DND-41 (cell line): ENCODE results near the gene TAS2R60.
"Not testable (repeated sequence)": the region's sequence is repeated elsewhere in the genome, so short reads cannot be mapped to it uniquely, and the experiment has no call there.

Source experiments
- CTCF ChIP-seq: IDR thresholded peaks from 2 replicates; pipeline ENCODE4 v1.5.1; 2012; ENCODE audit warnings: borderline replicate concordance, low read length, moderate library complexity, mild to moderate bottlenecking; ENCODE audit not compliant: poor library complexity, severe bottlenecking; ENCODE audit errors: extremely low read depth
- EZH2 ChIP-seq: IDR thresholded peaks from 3 replicates; pipeline ENCODE4 v1.6.1; 2012; ENCODE audit warnings: borderline replicate concordance, low read depth, mild to moderate bottlenecking, moderate library complexity, low read length, inconsistent platforms; ENCODE audit not compliant: severe bottlenecking

- TF ChIP-seq EZH2, CTCF: not testable (repeated sequence)
Observed at GRCh38 chr7:143402233-143402632, 41.0 kb upstream of the TAS2R60 start.
